WI38 (cell line): ENCODE measurements around the gene AMBRA1.

Experiments used
- H3K4me3 ChIP-seq: 2 replicates; pipeline ENCODE4 v1.5.1; 2011; ENCODE audit warnings: low read depth, mild to moderate bottlenecking, control low read depth, low read length
- CTCF ChIP-seq: IDR thresholded peaks from 2 replicates; pipeline ENCODE4 v1.5.1; 2012; ENCODE audit warnings: low read depth, mild to moderate bottlenecking, control low read depth, low read length

Gene AMBRA1

GRCh38 chr11:46478196-46478595 lies 115.6 kb downstream of the AMBRA1 start:
- no peak for TF ChIP-seq CTCF

GRCh38 chr11:46477136-46477535 lies 116.7 kb downstream of the AMBRA1 start:
- H3K4me3 ChIP-seq = no peak overlapping the region
- TF ChIP-seq CTCF = no peak

More at GRCh38 chr11:46478196-46478595, 115.6 kb downstream of the AMBRA1 start:
- no peak overlapping the region for H3K4me3 ChIP-seq

GRCh38 chr11:46475926-46476545 lies 117.8 kb downstream of the AMBRA1 start:
- no peak for TF ChIP-seq CTCF
- no peak overlapping the region for H3K4me3 ChIP-seq

- H3K4me3 ChIP-seq = no peak overlapping the region
- TF ChIP-seq CTCF = no peak
Measured at GRCh38 chr11:46475051-46475925, 118.5 kb downstream of the AMBRA1 start.

GRCh38 chr11:46472662-46472994 lies 121.2 kb downstream of the AMBRA1 start:
- no peak overlapping the region for H3K4me3 ChIP-seq
- TF ChIP-seq CTCF = no peak

GRCh38 chr11:46471943-46472661 lies 121.7 kb downstream of the AMBRA1 start:
- no peak for TF ChIP-seq CTCF
- no peak overlapping the region for H3K4me3 ChIP-seq

- TF ChIP-seq CTCF = no peak
- no peak overlapping the region for H3K4me3 ChIP-seq
Measured at GRCh38 chr11:46469926-46470325, 123.9 kb downstream of the AMBRA1 start.
